GM21381 (cell line): ENCODE results near the gene STX16.

Source experiments
- ATAC-seq: cut with Tn5 transposase; IDR thresholded peaks from one replicate; pipeline ENCODE4 v1.9.1; 2021; ENCODE audit warnings: mild to moderate bottlenecking, moderate library complexity; ENCODE audit not compliant: unreplicated experiment

Gene STX16

GRCh38 chr20:58675146-58675584 lies 24.1 kb downstream of the STX16 start:
- no peak for ATAC-seq

DNA sequence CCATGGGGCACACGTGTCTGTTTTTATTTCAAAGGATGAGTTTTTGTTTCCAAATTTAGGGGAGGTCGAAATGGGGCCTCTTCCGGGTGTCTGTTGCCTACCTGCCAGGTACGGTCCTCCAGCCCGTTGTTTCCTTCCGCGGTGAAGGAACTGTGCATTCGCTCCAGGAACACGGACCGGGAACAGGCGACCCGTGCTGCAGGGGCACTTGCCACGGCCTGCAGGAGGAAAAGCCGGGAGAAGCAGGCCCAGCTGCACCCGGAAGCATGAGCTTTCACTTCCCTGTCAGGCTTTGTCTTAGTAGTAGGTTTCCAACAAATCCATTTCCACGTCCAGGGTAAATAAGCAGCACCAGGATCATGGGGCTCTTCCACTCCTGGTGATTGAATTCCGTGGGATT lies 24.6 kb downstream of the STX16 start:
- no peak for ATAC-seq

DNA sequence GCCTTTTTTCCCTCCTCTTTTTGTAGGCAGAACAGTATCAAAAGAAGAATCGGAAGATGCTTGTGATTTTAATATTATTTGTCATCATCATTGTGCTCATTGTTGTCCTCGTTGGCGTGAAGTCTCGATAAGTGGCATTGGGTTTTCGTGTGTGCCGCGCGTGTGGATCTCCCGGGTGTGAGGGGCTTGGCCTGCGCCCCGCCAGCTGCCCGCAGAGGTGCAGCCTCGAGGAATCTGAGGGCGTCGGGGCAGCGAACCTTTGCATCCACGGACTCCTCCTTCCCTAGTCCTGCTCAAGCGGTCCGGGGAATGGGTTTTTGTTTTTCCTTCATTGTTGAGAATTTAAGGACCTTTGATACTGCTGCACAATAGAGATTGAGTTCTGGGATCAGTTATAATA lies 25.1 kb downstream of the STX16 start:
- ATAC-seq, result no peak

- ATAC-seq, result no peak
Observed at GRCh38 chr20:58677079-58677604, 26.1 kb downstream of the STX16 start.

- ATAC-seq, result no peak
Observed at GRCh38 chr20:58677808-58678207, 26.7 kb downstream of the STX16 start.

DNA sequence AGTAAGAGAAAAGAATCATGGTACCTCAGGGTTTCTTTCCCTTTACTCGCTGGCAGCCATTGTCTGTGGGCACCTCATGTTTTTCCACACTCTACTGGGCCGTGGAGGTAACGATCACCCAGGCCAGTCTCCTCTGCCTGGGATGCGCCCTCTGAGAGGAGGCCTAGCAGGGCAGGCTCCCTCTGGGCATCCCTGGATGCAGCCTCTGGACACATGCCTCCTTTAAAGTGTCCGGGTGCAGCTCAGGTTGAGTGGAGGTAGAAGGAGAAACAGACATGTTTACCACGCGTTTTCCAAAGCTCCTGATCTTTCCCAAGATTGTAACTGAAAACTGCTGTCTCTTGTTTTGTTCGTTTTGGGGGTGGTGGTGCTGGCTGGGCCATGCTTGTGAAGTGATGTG lies 27.7 kb downstream of the STX16 start:
- ATAC-seq, result no peak

GRCh38 chr20:58682656-58683531 lies 31.8 kb downstream of the STX16 start:
- ATAC-seq, result no peak

DNA sequence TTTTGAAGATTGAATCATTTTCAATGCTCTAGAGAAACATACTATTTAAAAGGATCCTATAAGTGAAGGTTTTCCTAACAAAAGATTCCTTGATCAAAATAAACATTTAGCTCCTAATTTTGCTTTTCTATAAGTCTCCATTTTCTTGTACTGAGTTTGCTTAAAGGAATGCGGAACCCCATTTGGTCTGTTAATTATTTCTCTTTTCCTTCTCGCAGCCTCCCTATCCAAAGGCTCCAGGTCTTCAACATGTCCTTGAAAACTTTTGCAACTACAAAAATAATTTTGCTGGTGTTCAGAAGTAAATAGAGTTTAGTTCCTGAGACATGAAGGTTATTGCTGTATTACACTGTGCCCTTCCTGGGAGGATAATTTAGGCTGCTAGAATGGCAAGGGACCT lies 33.2 kb downstream of the STX16 start:
- ATAC-seq, result no peak

DNA sequence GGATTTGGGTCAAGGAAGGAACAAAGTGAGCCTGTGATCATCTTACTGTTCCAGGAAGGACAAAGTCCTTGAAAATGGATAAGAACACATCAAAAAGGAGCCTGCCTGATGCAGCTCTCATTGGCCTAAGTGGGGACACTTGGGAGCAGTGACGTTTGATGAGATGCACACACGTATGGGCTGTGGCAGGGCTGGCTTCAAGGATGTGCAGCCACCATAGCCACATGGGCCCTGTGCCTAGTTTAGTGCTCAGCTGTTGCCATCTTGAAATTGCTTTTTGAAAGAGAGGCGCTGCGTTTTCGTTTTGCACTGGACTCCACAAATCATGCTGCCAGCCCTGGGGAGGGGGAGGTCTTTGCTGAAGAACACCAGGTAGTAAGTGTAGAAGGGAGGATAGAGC lies 34.9 kb downstream of the STX16 start:
- no peak for ATAC-seq

DNA sequence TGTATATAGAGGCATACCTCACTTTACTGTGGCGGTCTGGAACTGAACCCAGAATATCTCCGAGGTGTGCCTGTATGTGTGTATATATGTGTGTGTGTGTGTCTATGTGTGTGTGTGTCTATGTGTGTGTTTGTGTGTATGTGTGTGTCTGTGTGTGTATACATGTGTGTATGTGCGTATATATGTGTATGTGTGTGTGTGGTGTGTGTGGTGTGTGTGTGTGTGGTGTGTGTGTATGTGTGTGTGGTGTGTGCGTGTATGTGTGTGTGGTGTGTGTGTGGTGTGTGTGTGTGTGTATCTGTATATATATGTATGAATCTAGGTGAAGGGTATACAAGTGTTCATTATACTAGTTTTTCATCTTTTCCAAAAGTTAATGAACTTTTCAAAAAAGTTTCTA lies 37.3 kb downstream of the STX16 start:
- ATAC-seq, result no peak

GRCh38 chr20:58688840-58689239 lies 37.8 kb downstream of the STX16 start:
- ATAC-seq, result no peak

DNA sequence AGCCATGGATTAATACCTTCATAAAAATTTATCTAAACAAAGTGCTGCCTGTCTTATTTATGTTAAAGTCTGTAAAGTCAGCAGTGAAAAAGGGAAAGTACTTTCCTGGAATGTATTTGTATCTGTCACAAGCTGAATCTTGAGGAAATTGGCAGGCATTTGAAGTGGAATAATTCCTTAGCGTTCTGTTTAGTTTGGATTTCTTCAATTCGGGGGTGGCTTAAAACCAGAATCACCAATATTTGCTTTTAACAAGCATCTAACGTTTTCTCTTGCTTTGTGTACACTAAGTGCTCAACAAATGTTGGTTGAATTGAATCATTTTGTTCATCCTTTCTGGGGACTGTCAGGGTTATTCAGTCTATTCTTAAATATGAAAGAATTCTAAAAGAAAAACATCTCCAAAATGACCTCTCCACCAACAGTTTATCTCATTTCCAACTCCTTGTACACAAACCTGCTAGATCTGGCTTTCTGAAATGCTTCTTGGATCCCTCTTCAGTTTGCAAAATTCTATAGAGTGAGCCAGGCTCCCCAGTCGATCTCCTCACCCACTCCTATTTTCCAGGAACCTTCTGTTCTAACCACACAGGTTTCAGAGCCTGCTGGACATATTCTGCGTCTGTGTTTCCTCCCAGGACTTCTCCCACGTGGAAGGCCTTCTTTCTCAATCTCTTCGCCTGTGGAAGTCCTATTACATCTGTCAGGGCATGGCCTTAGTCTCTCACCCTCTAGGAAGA lies 39.5 kb downstream of the STX16 start:
- ATAC-seq, result no peak

- no peak for ATAC-seq
Observed at GRCh38 chr20:58691773-58692578, 40.9 kb downstream of the STX16 start.

DNA sequence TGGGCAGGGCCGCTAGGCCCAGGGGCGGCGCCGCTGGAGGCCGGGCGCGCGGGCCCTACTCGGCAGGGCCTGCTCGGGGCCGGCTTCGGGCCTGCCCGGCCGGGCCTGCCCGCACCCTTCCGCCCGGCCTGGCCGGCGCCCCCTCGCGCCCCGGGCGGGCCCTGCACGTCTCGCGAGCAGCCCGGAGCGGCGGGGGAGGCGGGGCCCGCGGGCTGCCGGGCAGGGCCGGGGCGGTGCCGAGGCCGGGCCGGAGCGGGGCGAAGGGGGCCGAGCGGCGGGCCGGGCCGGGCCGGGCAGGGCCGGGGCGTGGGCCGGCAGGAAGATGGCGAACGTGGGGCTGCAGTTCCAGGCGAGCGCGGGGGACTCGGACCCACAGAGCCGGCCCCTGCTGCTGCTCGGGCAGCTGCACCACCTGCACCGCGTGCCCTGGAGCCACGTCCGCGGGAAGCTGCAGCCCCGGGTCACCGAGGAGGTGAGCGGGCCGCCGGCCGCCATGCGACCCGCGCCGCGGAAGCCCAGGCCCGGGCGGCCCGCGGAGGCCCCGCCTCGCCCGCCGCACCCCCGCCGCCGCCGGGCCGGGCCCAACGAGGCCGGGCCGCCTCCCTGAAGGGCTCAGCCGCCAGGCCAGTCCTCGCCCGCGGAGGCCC lies 41.6 kb downstream of the STX16 start, which contains the start of gene NPEPL1:
Gene NPEPL1 (plus strand): TSS at position 222 of the 647 bp plus-strand sequence. CDS start 101 bp downstream, at position 323.
- ATAC-seq, result peak; percentile 91

- ATAC-seq, result peak; percentile 8
Observed at GRCh38 chr20:58693226-58694006, 42.3 kb downstream of the STX16 start.

DNA sequence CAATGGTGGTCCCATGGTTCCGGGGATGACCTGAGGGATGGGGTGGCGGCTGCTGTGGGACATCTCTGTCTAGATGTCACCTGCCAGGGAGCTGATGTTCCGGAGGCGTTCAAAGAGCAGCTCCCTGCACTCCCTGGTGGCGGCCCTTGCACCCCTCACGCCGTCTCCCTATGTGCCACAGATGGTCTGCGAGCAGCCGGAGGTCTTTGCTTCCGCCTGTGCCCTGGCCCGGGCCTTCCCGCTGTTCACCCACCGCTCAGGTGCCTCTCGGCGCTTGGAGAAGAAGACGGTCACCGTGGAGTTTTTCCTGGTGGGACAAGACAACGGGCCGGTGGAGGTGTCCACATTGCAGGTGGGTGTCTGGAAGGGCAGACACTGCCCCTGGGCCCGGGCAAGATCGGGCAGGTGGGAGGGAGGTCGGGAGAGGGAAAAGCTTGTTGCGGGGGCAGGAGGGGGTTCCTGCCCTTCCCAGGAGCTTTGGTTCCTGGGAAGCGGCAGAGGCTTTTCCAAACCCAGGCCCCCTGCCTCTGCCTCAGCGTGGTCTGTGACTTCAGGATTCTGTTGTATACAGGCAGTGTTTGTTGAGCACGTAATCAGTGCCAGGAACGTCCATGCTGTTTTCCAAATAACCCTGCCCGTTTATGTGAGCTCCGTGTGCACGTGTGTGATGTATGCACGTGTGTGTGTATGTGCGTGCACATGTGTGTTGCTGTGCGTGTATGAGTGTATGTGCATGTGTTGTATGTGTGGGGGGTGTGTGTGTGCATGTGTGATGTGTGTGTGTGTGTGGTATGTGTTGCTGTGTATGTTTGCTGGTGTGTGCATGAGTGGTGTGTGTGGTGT lies 43.4 kb downstream of the STX16 start:
- no peak for ATAC-seq

DNA sequence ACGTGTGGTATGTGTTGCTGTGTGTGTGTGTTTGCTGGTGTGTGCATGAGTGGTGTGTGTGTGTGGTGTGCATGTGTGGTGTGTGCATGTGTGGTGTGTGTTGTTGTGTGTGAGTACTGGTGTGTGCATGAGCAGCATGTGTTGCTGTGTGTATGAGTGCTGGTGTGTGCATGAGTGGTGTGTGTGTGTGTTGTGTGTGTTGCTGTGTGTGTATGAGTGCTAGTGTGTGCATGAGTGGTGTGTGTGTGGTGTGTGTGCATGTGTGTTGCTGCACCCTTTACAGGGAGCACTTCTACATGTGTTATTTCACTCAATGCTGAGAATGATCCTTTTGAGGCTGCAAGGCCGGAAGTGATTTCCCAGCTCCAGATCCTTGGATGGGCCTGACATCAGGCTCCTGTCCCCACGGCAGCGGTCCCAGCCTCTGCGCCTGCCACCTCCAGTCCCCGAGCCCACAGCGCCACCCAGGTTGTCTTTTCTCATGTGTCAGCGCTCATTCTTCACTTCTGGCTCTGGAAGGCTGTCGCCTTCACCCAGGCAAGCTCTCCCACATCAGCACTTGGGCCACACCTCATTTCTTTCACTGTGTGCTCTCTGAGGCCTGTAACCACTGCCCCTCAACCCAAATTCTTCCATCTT lies 44.1 kb downstream of the STX16 start:
- ATAC-seq, result no peak

DNA sequence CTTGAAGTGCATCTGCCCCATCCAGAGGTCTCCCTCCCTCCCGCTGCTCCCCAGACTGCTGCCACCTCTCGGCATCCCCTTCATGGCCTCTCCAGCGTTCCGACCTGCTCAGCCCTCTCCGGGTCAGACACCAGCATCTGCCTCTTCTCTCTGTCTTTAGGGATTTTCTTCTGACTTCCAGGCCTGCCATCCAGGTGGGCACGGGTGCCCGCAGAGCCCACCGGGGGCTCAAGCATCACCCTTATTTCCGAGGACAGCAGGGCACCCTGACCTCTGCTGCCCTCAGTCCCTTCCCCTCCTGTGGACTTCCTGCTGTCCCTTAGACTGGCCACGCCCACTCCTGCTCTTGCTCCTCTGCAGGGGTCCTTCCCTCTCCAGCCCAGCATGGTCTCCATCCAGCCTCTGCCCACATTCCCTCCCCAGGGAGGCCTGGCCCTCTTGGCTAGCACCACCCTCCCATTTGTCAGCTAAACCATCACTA lies 44.9 kb downstream of the STX16 start:
- no peak for ATAC-seq
